HepG2 (cell line): ENCODE measurements around the gene TSNAXIP1. TPM values are rescaled to one million over a fixed set of nuclear protein-coding genes. Genes with fewer than 3 reads are reported as not detected.

Source experiments
- BHLHE40 ChIP-seq: IDR thresholded peaks from 2 replicates; pipeline ENCODE4 v1.6.1; 2011; ENCODE audit warnings: low read length, improper control_type of control experiment
- DPF2 ChIP-seq: sonication (generic); formaldehyde crosslinking; IDR thresholded peaks from 2 replicates; pipeline ENCODE4 v1.4.0; 2020; ENCODE audit warnings: mild to moderate bottlenecking, low read depth, missing genetic modification reagents, borderline replicate concordance
- HNRNPK ChIP-seq: fragments of 200-400 bp; formaldehyde crosslinking; IDR thresholded peaks from 2 replicates; pipeline ENCODE4 v1.6.1; 2018; ENCODE audit warnings: low read length, low read depth, moderate library complexity, mild to moderate bottlenecking; ENCODE audit not compliant: poor library complexity, severe bottlenecking
- MTF1 ChIP-seq: sonication (generic); formaldehyde crosslinking; IDR thresholded peaks from 2 replicates; pipeline ENCODE4 v1.5.0; 2020; ENCODE audit warnings: missing genetic modification reagents
- NCOA5 ChIP-seq: sonication (generic); formaldehyde crosslinking; IDR thresholded peaks from 2 replicates; pipeline ENCODE4 v1.4.0; 2020; ENCODE audit warnings: missing genetic modification reagents
- PAWR ChIP-seq: sonication (generic); formaldehyde crosslinking; IDR thresholded peaks from 2 replicates; pipeline ENCODE4 v1.4.0; 2020; ENCODE audit warnings: missing genetic modification reagents, mild to moderate bottlenecking, borderline replicate concordance
- PITX1 ChIP-seq: sonication (generic); formaldehyde crosslinking; IDR thresholded peaks from 2 replicates; pipeline ENCODE4 v1.5.1; 2020; ENCODE audit warnings: mild to moderate bottlenecking, missing genetic modification reagents
- SIN3B ChIP-seq: fragments of 150-350 bp; IDR thresholded peaks from 2 replicates; pipeline ENCODE4 v1.6.1; 2014; ENCODE audit warnings: low read length
- SKI ChIP-seq: fragments of 450-650 bp; IDR thresholded peaks from one replicate; pipeline ENCODE4 v1.6.1; 2018; ENCODE audit warnings: mild to moderate bottlenecking; ENCODE audit not compliant: partially characterized antibody
- YEATS4 ChIP-seq: sonication (generic); formaldehyde crosslinking; IDR thresholded peaks from 2 replicates; pipeline ENCODE4 v1.4.0; 2020; ENCODE audit warnings: missing genetic modification reagents, borderline replicate concordance
- ZC3H4 ChIP-seq: sonication (generic); formaldehyde crosslinking; IDR thresholded peaks from 2 replicates; pipeline ENCODE4 v1.4.0; 2020; ENCODE audit warnings: missing genetic modification reagents, borderline replicate concordance
- ZIK1 ChIP-seq: sonication (generic); formaldehyde crosslinking; IDR thresholded peaks from 2 replicates; pipeline ENCODE4 v1.5.0; 2020; ENCODE audit warnings: mild to moderate bottlenecking, low read depth, missing genetic modification reagents, borderline replicate concordance
- ZNF253 ChIP-seq: sonication (generic); formaldehyde crosslinking; IDR thresholded peaks from 2 replicates; pipeline ENCODE4 v1.8.0; 2022; ENCODE audit warnings: mild to moderate bottlenecking, missing genetic modification reagents, borderline replicate concordance
- ZNF564 ChIP-seq: sonication (generic); formaldehyde crosslinking; IDR thresholded peaks from 2 replicates; pipeline ENCODE4 v1.8.1; 2023; ENCODE audit warnings: mild to moderate bottlenecking, missing genetic modification reagents
- polyA plus RNA-seq, 8 experiments: library from polyadenylated mRNA; depleted of rRNA in 3 of 8; stranded (reverse) in 7 of 8; unstranded in 1 of 8; fragments of >200 nt; fragmentation: Illumina TruSeq in 4 of 8; extraction: Trizol in 4 of 8; gene quantifications; 2 replicates each; pipeline versions ENCODE4 v1.2.1 to v1.2.3, GENCODE V29; 2011 to 2016; ENCODE audit warnings: low read depth in 4 of 8, missing spikeins in 1 of 8, mixed read lengths in 1 of 8; ENCODE audit not compliant: insufficient read depth in 1 of 8
- total RNA-seq, 5 experiments: library from RNA; depleted of rRNA; stranded (reverse); fragments of >200 nt; fragmentation: Illumina TruSeq; extraction: Trizol; gene quantifications; 2 replicates each; pipeline ENCODE4 v1.2.3, GENCODE V29; 2016; ENCODE audit warnings: low read depth in 1 of 5
- TF ChIP-seq, protein P1 (sequence below): sonication (generic); formaldehyde crosslinking; IDR thresholded peaks from 2 replicates; pipeline ENCODE4 v1.5.1; 2020; ENCODE audit warnings: mild to moderate bottlenecking, missing genetic modification reagents, moderate library complexity
- TF ChIP-seq, protein P2 (sequence below): sonication (generic); formaldehyde crosslinking; IDR thresholded peaks from 2 replicates; pipeline ENCODE4 v1.5.0; 2020; ENCODE audit warnings: mild to moderate bottlenecking, missing genetic modification reagents, moderate library complexity
- TF ChIP-seq, protein P3 (sequence below): sonication (generic); formaldehyde crosslinking; IDR thresholded peaks from 2 replicates; pipeline ENCODE4 v1.4.0; 2020; ENCODE audit warnings: mild to moderate bottlenecking, missing genetic modification reagents
- TF ChIP-seq, protein P4 (sequence below): sonication (generic); formaldehyde crosslinking; IDR thresholded peaks from 2 replicates; pipeline ENCODE4 v1.4.0; 2020; ENCODE audit warnings: missing genetic modification reagents, mild to moderate bottlenecking, borderline replicate concordance

Gene TSNAXIP1
- total and polyA plus RNA-seq, 2 of the 13 experiments (the other 11 are each of a cell fraction or from before 2014, with no cell fraction given): 0.37 to 0.86 TPM

DNA sequence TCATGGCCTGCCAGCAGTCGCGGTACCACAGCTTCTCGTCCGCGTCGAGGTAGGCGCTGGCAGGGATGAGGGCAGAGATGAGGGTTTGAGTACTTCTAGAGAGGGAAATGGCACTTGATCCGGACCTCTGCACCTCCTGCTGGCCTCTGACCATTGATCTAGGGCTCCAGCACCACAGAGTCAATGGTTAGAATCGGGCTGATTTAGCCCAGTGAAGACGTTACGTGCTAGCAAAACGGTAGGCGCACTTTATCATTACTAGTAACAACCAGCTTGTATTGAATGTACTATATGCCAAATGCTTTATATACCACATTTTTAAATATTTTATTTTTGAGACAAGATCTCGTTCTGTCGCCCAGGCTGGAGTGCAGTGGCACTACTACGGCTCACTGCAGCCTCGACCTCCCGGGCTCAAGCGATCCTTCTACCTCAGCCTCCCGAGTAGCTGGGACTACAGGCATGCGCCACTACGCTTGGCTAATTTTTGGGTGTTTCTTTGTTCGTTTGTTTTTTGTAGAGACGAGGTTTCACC is 526 bp downstream of the TSNAXIP1 start (continued):
- TF ChIP-seq DPF2 (CRISPR knock-in tag) (peak; percentile 39; the same call in 1 of the 2 replicates), ZIK1 (0 out of 2 replicates have a peak, but pooled peaks have one; percentile 76), NCOA5 (no peak), ZNF253 (CRISPR knock-in tag) (no peak), SKI (no peak), BHLHE40 (no peak), MTF1 (CRISPR knock-in tag) (no peak), ZNF564 (CRISPR knock-in tag) (no peak), HNRNPK (no peak), PITX1 (no peak), SIN3B (no peak), YEATS4 (CRISPR knock-in tag) (no peak), ZC3H4 (CRISPR knock-in tag) (no peak), PAWR (no peak)
- TF ChIP-seq, protein P1, sequence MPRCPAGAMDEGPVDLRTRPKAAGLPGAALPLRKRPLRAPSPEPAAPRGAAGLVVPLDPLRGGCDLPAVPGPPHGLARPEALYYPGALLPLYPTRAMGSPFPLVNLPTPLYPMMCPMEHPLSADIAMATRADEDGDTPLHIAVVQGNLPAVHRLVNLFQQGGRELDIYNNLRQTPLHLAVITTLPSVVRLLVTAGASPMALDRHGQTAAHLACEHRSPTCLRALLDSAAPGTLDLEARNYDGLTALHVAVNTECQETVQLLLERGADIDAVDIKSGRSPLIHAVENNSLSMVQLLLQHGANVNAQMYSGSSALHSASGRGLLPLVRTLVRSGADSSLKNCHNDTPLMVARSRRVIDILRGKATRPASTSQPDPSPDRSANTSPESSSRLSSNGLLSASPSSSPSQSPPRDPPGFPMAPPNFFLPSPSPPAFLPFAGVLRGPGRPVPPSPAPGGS (CRISPR knock-in tag): no peak
- TF ChIP-seq, protein P2, sequence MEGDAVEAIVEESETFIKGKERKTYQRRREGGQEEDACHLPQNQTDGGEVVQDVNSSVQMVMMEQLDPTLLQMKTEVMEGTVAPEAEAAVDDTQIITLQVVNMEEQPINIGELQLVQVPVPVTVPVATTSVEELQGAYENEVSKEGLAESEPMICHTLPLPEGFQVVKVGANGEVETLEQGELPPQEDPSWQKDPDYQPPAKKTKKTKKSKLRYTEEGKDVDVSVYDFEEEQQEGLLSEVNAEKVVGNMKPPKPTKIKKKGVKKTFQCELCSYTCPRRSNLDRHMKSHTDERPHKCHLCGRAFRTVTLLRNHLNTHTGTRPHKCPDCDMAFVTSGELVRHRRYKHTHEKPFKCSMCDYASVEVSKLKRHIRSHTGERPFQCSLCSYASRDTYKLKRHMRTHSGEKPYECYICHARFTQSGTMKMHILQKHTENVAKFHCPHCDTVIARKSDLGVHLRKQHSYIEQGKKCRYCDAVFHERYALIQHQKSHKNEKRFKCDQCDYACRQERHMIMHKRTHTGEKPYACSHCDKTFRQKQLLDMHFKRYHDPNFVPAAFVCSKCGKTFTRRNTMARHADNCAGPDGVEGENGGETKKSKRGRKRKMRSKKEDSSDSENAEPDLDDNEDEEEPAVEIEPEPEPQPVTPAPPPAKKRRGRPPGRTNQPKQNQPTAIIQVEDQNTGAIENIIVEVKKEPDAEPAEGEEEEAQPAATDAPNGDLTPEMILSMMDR (CRISPR knock-in tag): peak; percentile 50
- TF ChIP-seq, protein P3, sequence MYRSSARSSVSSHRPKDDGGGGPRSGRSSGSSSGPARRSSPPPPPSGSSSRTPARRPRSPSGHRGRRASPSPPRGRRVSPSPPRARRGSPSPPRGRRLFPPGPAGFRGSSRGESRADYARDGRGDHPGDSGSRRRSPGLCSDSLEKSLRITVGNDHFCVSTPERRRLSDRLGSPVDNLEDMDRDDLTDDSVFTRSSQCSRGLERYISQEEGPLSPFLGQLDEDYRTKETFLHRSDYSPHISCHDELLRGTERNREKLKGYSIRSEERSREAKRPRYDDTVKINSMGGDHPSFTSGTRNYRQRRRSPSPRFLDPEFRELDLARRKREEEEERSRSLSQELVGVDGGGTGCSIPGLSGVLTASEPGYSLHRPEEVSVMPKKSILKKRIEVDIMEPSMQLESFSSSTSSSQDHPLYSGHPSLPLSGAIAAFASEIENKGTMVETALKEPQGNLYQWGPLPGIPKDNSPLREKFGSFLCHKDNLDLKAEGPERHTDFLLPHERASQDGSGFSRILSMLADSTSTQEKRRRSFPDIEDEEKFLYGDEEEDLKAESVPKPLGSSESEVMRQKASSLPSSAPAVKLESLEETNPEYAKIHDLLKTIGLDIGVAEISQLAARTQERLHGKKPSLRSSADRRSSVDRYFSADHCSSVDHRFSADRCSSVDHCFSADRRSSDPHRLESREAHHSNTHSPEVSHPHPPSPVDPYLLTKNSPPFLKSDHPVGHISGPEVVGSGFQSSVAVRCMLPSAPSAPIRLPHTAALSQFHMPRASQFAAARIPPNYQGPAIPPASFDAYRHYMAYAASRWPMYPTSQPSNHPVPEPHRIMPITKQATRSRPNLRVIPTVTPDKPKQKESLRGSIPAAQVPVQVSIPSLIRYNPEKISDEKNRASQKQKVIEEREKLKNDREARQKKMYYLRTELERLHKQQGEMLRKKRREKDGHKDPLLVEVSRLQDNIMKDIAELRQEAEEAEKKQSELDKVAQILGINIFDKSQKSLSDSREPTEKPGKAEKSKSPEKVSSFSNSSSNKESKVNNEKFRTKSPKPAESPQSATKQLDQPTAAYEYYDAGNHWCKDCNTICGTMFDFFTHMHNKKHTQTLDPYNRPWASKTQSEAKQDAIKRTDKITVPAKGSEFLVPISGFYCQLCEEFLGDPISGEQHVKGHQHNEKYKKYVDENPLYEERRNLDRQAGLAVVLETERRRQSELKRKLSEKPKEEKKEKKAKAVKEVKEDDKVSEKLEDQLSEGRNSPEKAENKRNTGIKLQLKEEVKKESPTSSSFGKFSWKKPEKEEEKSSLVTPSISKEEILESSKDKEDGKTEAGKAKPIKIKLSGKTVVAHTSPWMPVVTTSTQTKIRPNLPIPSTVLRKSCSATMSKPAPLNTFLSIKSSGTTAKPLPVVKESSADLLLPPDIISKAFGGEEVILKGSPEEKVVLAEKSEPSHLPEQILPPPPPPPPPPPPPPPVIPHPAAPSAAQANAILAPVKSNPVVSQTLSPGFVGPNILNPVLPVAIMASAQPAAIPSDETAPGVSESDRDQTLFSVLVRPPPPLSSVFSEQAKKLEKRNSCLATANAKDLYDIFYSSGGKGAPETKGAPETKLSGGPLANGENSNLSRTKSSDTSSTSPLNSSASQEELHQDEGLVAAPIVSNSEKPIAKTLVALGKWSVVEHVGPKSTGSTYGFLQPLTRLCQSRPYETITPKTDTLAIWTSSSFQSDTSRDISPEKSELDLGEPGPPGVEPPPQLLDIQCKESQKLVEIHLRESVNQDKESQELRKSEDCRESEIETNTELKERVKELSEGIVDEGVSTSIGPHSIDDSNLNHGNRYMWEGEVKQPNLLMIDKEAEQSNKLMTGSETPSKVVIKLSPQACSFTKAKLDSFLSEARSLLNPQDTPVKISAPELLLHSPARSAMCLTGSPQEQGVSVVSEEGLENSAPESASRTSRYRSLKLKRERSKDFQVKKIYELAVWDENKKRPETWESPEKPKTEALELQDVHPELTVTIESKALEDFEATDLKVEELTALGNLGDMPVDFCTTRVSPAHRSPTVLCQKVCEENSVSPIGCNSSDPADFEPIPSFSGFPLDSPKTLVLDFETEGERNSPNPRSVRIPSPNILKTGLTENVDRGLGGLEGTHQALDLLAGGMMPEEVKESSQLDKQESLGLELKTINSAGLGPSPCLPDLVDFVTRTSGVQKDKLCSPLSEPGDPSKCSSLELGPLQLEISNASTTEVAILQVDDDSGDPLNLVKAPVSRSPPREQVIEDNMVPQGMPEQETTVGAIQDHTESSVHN: 0 out of 2 replicates have a peak, but pooled peaks have one; percentile 62
- TF ChIP-seq, protein P4, sequence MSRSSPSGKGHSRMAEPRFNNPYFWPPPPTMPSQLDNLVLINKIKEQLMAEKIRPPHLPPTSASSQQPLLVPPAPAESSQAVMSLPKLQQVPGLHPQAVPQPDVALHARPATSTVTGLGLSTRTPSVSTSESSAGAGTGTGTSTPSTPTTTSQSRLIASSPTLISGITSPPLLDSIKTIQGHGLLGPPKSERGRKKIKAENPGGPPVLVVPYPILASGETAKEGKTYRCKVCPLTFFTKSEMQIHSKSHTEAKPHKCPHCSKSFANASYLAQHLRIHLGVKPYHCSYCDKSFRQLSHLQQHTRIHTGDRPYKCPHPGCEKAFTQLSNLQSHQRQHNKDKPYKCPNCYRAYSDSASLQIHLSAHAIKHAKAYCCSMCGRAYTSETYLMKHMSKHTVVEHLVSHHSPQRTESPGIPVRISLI: no peak
